Activated CD4-positive, alpha-beta T cell treated with anti-CD3 and anti-CD28 coated beads for 1 hour (primary cell): ENCODE data around the gene SEMA3F.
"Not testable (repeated sequence)": the region's sequence is repeated elsewhere in the genome, so short reads cannot be mapped to it uniquely, and the experiment has no call there.

Experiments
- DNase-seq: peaks from one replicate; pipeline ENCODE4 v3.0.0-alpha.2; 2020

SEMA3F gene

GRCh38 chr3:50195501-50196252 is 40.6 kb downstream of the SEMA3F start:
- no peak for DNase-seq

GRCh38 chr3:50196253-50196801 is 41.2 kb downstream of the SEMA3F start:
- no peak for DNase-seq

- no peak for DNase-seq
Observed at GRCh38 chr3:50201573-50202315, 46.6 kb downstream of the SEMA3F start.

- no peak for DNase-seq
Observed at GRCh38 chr3:50202353-50203112, 47.4 kb downstream of the SEMA3F start.

- no peak for DNase-seq
Observed at GRCh38 chr3:50203113-50203808, 48.1 kb downstream of the SEMA3F start.

- no peak for DNase-seq
Observed at GRCh38 chr3:50203809-50204803, 49.0 kb downstream of the SEMA3F start.

- no peak for DNase-seq
Observed at GRCh38 chr3:50204804-50205412, 49.8 kb downstream of the SEMA3F start, which contains the start of gene SLC38A3. TSS of gene SLC38A3 (plus strand) at chr3:50205271. CDS start at chr3:50214200, 8,929 bp downstream.

- DNase-seq, result no peak
Observed at GRCh38 chr3:50205413-50206276, 50.5 kb downstream of the SEMA3F start.

- DNase-seq, result no peak
Observed at GRCh38 chr3:50207359-50208042, 52.4 kb downstream of the SEMA3F start.

- no peak for DNase-seq
Observed at GRCh38 chr3:50208677-50209344, 53.7 kb downstream of the SEMA3F start.

GRCh38 chr3:50210176-50210509 is 55.0 kb downstream of the SEMA3F start:
- no peak for DNase-seq

- DNase-seq, result no peak
Observed at GRCh38 chr3:50210510-50211367, 55.6 kb downstream of the SEMA3F start.

GRCh38 chr3:50211368-50211717 is 56.2 kb downstream of the SEMA3F start:
- DNase-seq, result not testable (repeated sequence)

- no peak for DNase-seq
Observed at GRCh38 chr3:50211930-50212329, 56.8 kb downstream of the SEMA3F start.

- DNase-seq, result no peak
Observed at GRCh38 chr3:50212502-50212901, 57.4 kb downstream of the SEMA3F start.

GRCh38 chr3:50212971-50213370 is 57.8 kb downstream of the SEMA3F start:
- DNase-seq, result no peak

GRCh38 chr3:50213373-50213772 is 58.2 kb downstream of the SEMA3F start:
- no peak for DNase-seq

- no peak for DNase-seq
Observed at GRCh38 chr3:50214824-50215223, 59.7 kb downstream of the SEMA3F start.
